BLaER1 treated with 17β-estradiol and CSF1 and Interleukin-3, amounts not matched to agents 10 nM and 100 nM (cell line): Measurements from ENCODE around the gene SPINT2.

Experiments
- H3K27ac ChIP-seq, 11 experiments: shearing (Covaris generic); formaldehyde crosslinking; 2 replicates each; pipeline ENCODE4 v1.8.1; 2022
- H3K27me3 ChIP-seq, 11 experiments: shearing (Covaris generic); formaldehyde crosslinking; 2 replicates each; pipeline ENCODE4 v1.8.1; 2022
- H3K36me3 ChIP-seq, 11 experiments: shearing (Covaris generic); formaldehyde crosslinking; 2 replicates each; pipeline ENCODE4 v1.8.1; 2022
- H3K4me1 ChIP-seq, 10 experiments: shearing (Covaris generic); formaldehyde crosslinking; 2 replicates each; pipeline ENCODE4 v1.8.1; 2022
- H3K4me2 ChIP-seq, 11 experiments: shearing (Covaris generic); formaldehyde crosslinking; 2 replicates each; pipeline ENCODE4 v1.8.1; 2022
- H3K4me3 ChIP-seq, 10 experiments: shearing (Covaris generic); formaldehyde crosslinking; 2 replicates each; pipeline ENCODE4 v1.8.1; 2022
- H3K9ac ChIP-seq, 11 experiments: shearing (Covaris generic); formaldehyde crosslinking; 2 replicates each; pipeline ENCODE4 v1.8.1; 2022
- H3K9me3 ChIP-seq, 11 experiments: shearing (Covaris generic); formaldehyde crosslinking; replicated peaks in 1 of 11; 2 replicates each; pipeline ENCODE4 v1.8.1; 2022
- H4K20me1 ChIP-seq, 11 experiments: shearing (Covaris generic); formaldehyde crosslinking; 2 replicates each; pipeline ENCODE4 v1.8.1; 2022
- Cebpa-rat ChIP-seq, 11 experiments: shearing (Covaris generic); IDR thresholded peaks; 2 replicates each; pipeline ENCODE4 v1.8.1; 2022

Gene SPINT2

GRCh38 chr19:38340927-38341326, 76.6 kb downstream of the SPINT2 start:
- Histone ChIP-seq H3K27me3 (no peaks in the 10 kb centered on the region), H3K4me1 (peaks cover 6 to 10% (median 9%) of the 10 kb centered on the region in 10 experiments; a peak in 19 of 20 replicates), H3K4me2 (no peak overlapping the region), H3K36me3 (no peaks in the 10 kb centered on the region; a peak in 2 of 22 replicates), H3K4me3 (no peak overlapping the region), H3K9me3 (no peaks in the 10 kb centered on the region), H3K9ac (no peak overlapping the region), H4K20me1 (no peaks in the 10 kb centered on the region; a peak in 1 of 22 replicates), H3K27ac (no peak overlapping the region)
- TF ChIP-seq Cebpa-rat (IDR thresholded peaks at IDR 0.05): no peak
